Measurements from ENCODE around the gene BCKDHA. TPM values are rescaled to one million over a fixed set of nuclear protein-coding genes. Genes with fewer than 3 reads are reported as not detected.

Gene BCKDHA
- total and polyA plus RNA-seq, 9 of the 15 experiments (the other 6 are each of a cell fraction or from before 2014, with no cell fraction given) = 4.5 to 52.5 (median 14.1) TPM

DNA sequence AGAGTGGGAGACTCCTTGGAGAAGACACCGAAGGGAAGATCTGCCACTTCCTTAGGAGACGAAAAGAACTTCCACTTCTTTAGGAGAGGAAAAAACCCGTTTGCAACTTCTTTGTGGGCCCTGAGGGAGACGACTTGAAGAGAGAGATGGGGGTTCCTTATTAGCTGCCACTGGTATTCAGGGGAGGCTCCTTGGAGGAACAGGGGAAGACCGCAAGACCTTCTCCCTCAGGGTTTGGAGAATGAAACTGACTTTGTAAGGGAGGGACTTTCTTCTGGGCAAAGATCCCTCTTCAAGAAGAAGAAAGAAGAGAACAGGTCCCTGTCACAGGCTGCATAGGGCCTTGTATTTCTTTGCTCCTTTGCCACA lies 416 bp downstream of the BCKDHA start:
- H3K79me2 ChIP-seq (ENCODE audit: control insufficient read depth, insufficient read depth, low read length) = peaks cover 48% of the 10 kb centered on the region
- ChIA-PET POLR2A (interaction anchor here (0.7 to 1.6 kb wide), 5 partner anchors 9 to 42 kb away, joined by 3 to 12 read pairs (median 5); partner anchors contain the start of genes B9D2 and DMAC2), CTCF (ENCODE audit: low intra/inter-chr PET ratio) (no interaction called here)
- peak overlapping the region; percentile 95 for H3K27ac ChIP-seq (ENCODE audit: extremely low read depth, low read depth, low read length)
- BruUV-seq (replicated peaks) = no TSS peak
- WGBS (ENCODE audit: insufficient coverage, low coverage, missing lambda C conversion rate) = 0% methylated on average over 5 of the region's 5 CpGs
- peak overlapping the region; percentile 90 for H3K4me2 ChIP-seq (ENCODE audit: insufficient read depth, low read length)
- H3K4me3 ChIP-seq = peak overlapping the region; percentile 73
- no peaks in the 10 kb centered on the region for H3K27me3 ChIP-seq (ENCODE audit: control insufficient read depth in 2 of 2, insufficient read depth in 2 of 2, low read length in 2 of 2)
- in situ Hi-C loops (cut with MboI) (no loop called here), intact Hi-C loops (cut with micrococcal nuclease) (loop anchor here (5.0 kb wide), 1 partner anchor 34 kb away; no protein-coding TSS in a partner anchor)
- no peaks in the 10 kb centered on the region for H3K9me3 ChIP-seq (replicated peaks; ENCODE audit: control insufficient read depth, insufficient read depth, low read depth, low read length)
- H3K36me3 ChIP-seq (ENCODE audit: control insufficient read depth, insufficient read depth, low read length) = peaks cover 10% of the 10 kb centered on the region; the same call in 1 of the 3 replicates
- peak overlapping the region; percentile 92 to 97 for H3K9ac ChIP-seq (ENCODE audit: insufficient read depth in 1 of 2, low read depth in 2 of 2, low read length in 2 of 2)
- H3K9me1 ChIP-seq (ENCODE audit: control insufficient read depth, insufficient read depth, low read length) = no peaks in the 10 kb centered on the region
- ATAC-seq = peak; percentile 2; the same call in 1 of the 3 replicates
- peak overlapping the region; percentile 82 for H2AFZ ChIP-seq (ENCODE audit: low read depth, low read length)
- no peaks in the 10 kb centered on the region for H4K20me1 ChIP-seq (replicated peaks; ENCODE audit: control insufficient read depth, insufficient read depth, low read length)
- no peak for DNase-seq (ENCODE audit: extremely low read depth in 1 of 4, low spot score in 3 of 4)
- H3K4me1 ChIP-seq (replicated peaks in 1 of 2; ENCODE audit: control insufficient read depth in 2 of 2, insufficient read depth in 2 of 2, low read length in 2 of 2) = peaks cover 15 to 18% of the 10 kb centered on the region in 2 experiments; a peak in 4 of 5 replicates
- FAIRE-seq = no peak
- TF ChIP-seq CXXC5 (CRISPR knock-in tag; IDR thresholded peaks at IDR 0.05) = no peak
- 0 out of 2 replicates have a peak, but pooled peaks have one; percentile 2 for TF ChIP-seq SUPT5H (IDR thresholded peaks at IDR 0.05)
- TF ChIP-seq, protein P1, sequence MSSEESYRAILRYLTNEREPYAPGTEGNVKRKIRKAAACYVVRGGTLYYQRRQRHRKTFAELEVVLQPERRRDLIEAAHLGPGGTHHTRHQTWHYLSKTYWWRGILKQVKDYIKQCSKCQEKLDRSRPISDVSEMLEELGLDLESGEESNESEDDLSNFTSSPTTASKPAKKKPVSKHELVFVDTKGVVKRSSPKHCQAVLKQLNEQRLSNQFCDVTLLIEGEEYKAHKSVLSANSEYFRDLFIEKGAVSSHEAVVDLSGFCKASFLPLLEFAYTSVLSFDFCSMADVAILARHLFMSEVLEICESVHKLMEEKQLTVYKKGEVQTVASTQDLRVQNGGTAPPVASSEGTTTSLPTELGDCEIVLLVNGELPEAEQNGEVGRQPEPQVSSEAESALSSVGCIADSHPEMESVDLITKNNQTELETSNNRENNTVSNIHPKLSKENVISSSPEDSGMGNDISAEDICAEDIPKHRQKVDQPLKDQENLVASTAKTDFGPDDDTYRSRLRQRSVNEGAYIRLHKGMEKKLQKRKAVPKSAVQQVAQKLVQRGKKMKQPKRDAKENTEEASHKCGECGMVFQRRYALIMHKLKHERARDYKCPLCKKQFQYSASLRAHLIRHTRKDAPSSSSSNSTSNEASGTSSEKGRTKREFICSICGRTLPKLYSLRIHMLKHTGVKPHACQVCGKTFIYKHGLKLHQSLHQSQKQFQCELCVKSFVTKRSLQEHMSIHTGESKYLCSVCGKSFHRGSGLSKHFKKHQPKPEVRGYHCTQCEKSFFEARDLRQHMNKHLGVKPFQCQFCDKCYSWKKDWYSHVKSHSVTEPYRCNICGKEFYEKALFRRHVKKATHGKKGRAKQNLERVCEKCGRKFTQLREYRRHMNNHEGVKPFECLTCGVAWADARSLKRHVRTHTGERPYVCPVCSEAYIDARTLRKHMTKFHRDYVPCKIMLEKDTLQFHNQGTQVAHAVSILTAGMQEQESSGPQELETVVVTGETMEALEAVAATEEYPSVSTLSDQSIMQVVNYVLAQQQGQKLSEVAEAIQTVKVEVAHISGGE (CRISPR knock-in tag; IDR thresholded peaks at IDR 0.05) = 0 out of 6 replicates have a peak, but pooled peaks of 1 of the 3 experiments have one; percentile 39
- no peak for TF ChIP-seq ZNF589 (CRISPR knock-in tag; IDR thresholded peaks at IDR 0.05; ENCODE audit: low read depth)
- TF ChIP-seq, protein P2, sequence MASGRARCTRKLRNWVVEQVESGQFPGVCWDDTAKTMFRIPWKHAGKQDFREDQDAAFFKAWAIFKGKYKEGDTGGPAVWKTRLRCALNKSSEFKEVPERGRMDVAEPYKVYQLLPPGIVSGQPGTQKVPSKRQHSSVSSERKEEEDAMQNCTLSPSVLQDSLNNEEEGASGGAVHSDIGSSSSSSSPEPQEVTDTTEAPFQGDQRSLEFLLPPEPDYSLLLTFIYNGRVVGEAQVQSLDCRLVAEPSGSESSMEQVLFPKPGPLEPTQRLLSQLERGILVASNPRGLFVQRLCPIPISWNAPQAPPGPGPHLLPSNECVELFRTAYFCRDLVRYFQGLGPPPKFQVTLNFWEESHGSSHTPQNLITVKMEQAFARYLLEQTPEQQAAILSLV (tag; IDR thresholded peaks at IDR 0.05) = no peak
- no peak for TF ChIP-seq RFX1 (IDR thresholded peaks at IDR 0.05)
- TF ChIP-seq POLR2AphosphoS5 (IDR thresholded peaks at IDR 0.05; ENCODE audit: control insufficient read depth, insufficient read depth, low read depth, low read length) = no peak
- TF ChIP-seq, protein P3, sequence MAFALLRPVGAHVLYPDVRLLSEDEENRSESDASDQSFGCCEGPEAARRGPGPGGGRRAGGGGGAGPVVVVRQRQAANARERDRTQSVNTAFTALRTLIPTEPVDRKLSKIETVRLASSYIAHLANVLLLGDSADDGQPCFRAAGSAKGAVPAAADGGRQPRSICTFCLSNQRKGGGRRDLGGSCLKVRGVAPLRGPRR (CRISPR knock-in tag; IDR thresholded peaks at IDR 0.05) = no peak
- TF ChIP-seq, protein P4, sequence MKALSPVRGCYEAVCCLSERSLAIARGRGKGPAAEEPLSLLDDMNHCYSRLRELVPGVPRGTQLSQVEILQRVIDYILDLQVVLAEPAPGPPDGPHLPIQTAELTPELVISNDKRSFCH (CRISPR knock-in tag; IDR thresholded peaks at IDR 0.05) = no peak
- TF ChIP-seq, protein P4 (tag; IDR thresholded peaks at IDR 0.05) = 0 out of 2 replicates have a peak, but pooled peaks have one; percentile 13
- no peak for TF ChIP-seq ZNF717 (CRISPR knock-in tag; IDR thresholded peaks at IDR 0.05)
- TF ChIP-seq, protein P5, sequence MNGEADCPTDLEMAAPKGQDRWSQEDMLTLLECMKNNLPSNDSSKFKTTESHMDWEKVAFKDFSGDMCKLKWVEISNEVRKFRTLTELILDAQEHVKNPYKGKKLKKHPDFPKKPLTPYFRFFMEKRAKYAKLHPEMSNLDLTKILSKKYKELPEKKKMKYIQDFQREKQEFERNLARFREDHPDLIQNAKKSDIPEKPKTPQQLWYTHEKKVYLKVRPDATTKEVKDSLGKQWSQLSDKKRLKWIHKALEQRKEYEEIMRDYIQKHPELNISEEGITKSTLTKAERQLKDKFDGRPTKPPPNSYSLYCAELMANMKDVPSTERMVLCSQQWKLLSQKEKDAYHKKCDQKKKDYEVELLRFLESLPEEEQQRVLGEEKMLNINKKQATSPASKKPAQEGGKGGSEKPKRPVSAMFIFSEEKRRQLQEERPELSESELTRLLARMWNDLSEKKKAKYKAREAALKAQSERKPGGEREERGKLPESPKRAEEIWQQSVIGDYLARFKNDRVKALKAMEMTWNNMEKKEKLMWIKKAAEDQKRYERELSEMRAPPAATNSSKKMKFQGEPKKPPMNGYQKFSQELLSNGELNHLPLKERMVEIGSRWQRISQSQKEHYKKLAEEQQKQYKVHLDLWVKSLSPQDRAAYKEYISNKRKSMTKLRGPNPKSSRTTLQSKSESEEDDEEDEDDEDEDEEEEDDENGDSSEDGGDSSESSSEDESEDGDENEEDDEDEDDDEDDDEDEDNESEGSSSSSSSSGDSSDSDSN (IDR thresholded peaks at IDR 0.05; ENCODE audit: borderline replicate concordance in 1 of 2, low read depth in 2 of 2, low read length in 2 of 2) = no peak
- TF ChIP-seq TARDBP (IDR thresholded peaks at IDR 0.05) = no peak

Data from K562 (cell line).